Left lung (tissue), 10 donors: Measurements from ENCODE around the gene AUTS2. TPM values are rescaled to one million over a fixed set of nuclear protein-coding genes. Genes with fewer than 3 reads are reported as not detected.

Experiments used
- ATAC-seq: fragments of 200-7000 bp; cut with Tn5 transposase; one replicate; pipeline ENCODE4 v1.9.1; 2020; ENCODE audit warnings: moderate library complexity
- DNase-seq, 4 donors: peaks; one replicate each; pipeline ENCODE4 v3.0.0-alpha.2; 2013 to 2020
- H3K27ac ChIP-seq, 2 donors: fragments of 200-600 bp; sonication (generic) in 1 of 2; one replicate each; pipeline versions ENCODE4 v1.5.0 to v1.8.0; 2020 to 2021
- H3K27me3 ChIP-seq, 2 donors: fragments of 200-600 bp; sonication (generic) in 1 of 2; one replicate each; pipeline versions ENCODE4 v1.5.0 to v1.8.0; 2020 to 2021
- H3K36me3 ChIP-seq, 2 donors: fragments of 200-600 bp; sonication (generic) in 1 of 2; one replicate each; pipeline versions ENCODE4 v1.5.0 to v1.8.0; 2020 to 2021
- H3K4me1 ChIP-seq, 2 donors: fragments of 200-600 bp; one replicate each; pipeline ENCODE4 v1.8.0; 2021
- H3K4me3 ChIP-seq, 2 donors: fragments of 200-600 bp; sonication (generic) in 1 of 2; one replicate each; pipeline versions ENCODE4 v1.5.0 to v1.8.0; 2020 to 2021; ENCODE audit warnings: mild to moderate bottlenecking in 1 of 2
- H3K9me3 ChIP-seq, 2 donors: fragments of 200-600 bp; sonication (generic) in 1 of 2; one replicate each; pipeline versions ENCODE4 v1.5.0 to v1.8.0; 2020 to 2021
- intact Hi-C, 2 donors: fragments of 100-400 bp; cut with DNase I; formaldehyde crosslinking; loops; one replicate each; pipeline versions ENCODE4 v1.11.2 to v1.14.2; 2022
- polyA plus RNA-seq, 6 donors: library from polyadenylated mRNA; unstranded; fragments of 120-200 nt; gene quantifications; one replicate each; pipeline ENCODE4 v1.2.1, GENCODE V29; 2013; ENCODE audit not compliant: insufficient read length in 6 of 6
- total RNA-seq, 2 donors: library from RNA; stranded (reverse); fragmentation: NEBNext Ultra II Directional; extraction: Animal tissue kit (Norgen Biotek cat#: 25700); gene quantifications; one replicate each; pipeline ENCODE4 v1.2.1, GENCODE V29; 2021
- TF ChIP-seq, protein P1 (sequence below), 2 donors: fragments of 200-600 bp; sonication (generic) in 1 of 2; IDR thresholded peaks; one replicate each; pipeline versions ENCODE4 v1.5.0 to v1.8.0; 2021; ENCODE audit warnings: antibody characterized with exemption in 2 of 2
- donor health status: DM: no; HTN: yes; CAD: no.
- donor health status: DM: no; HTN: no; CAD: no.

Gene AUTS2
- total and polyA plus RNA-seq, 8 donors: 40.4 to 119 (median 103) TPM

DNA sequence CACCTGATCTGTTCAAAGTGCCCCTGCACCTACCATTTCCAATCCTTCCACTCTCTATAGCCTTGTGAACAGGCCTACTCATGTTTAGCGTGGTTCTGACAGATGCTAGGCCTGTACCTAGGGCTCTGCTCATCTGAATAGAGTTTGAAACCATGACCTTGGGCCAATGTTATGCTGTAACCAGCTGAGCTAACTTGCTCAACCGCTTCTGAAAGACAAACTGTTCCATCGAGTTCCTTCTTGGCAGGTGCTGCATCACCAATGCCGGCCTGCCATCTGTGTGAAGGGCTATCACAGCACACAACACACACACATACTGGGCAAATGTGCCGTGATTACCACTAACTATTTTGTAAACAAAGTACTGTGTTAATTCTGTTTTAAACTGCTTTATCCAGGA lies 1114.7 kb downstream of the AUTS2 start:
- intact Hi-C loops: no loop called here
- no peaks in the 10 kb centered on the region for H3K27me3 ChIP-seq
- no peak overlapping the region for H3K4me3 ChIP-seq
- peaks cover 0 to 8% of the 10 kb centered on the region in 2 donors for H3K9me3 ChIP-seq
- peaks cover 4 to 9% of the 10 kb centered on the region in 2 donors for H3K4me1 ChIP-seq
- no peaks in the 10 kb centered on the region for H3K36me3 ChIP-seq
- TF ChIP-seq, protein P1, sequence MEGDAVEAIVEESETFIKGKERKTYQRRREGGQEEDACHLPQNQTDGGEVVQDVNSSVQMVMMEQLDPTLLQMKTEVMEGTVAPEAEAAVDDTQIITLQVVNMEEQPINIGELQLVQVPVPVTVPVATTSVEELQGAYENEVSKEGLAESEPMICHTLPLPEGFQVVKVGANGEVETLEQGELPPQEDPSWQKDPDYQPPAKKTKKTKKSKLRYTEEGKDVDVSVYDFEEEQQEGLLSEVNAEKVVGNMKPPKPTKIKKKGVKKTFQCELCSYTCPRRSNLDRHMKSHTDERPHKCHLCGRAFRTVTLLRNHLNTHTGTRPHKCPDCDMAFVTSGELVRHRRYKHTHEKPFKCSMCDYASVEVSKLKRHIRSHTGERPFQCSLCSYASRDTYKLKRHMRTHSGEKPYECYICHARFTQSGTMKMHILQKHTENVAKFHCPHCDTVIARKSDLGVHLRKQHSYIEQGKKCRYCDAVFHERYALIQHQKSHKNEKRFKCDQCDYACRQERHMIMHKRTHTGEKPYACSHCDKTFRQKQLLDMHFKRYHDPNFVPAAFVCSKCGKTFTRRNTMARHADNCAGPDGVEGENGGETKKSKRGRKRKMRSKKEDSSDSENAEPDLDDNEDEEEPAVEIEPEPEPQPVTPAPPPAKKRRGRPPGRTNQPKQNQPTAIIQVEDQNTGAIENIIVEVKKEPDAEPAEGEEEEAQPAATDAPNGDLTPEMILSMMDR (IDR thresholded peaks at IDR 0.05): no peak
- no peak for DNase-seq
- no peak overlapping the region for H3K27ac ChIP-seq
- peak; percentile 36 for ATAC-seq

DNA sequence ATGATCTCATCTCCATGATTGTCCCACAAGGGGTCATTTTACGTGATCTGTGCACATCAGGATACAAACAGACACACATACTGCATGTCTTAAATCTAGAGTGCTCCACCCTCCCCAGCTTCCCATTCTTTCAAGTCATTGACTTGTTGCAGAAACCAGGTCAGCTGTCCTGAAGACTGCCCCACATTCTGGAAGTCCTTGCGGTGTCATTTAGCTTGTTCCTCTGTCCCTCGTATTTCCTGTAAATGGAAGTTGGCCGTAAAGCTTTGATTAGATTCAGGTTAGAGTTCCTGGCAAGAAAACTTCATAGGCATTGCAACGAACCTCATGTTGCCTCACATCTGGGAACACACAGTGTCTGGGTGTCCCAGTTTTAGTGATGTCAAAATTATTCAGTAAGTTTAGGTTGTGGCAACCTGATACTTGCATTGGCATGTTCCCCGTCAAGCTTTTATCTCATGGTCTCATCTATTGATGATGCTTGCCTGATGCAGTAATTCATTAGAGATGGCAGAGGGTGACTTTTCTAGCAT lies 1116.3 kb downstream of the AUTS2 start:
- Histone ChIP-seq H3K27me3 (no peaks in the 10 kb centered on the region), H3K27ac (no peak overlapping the region), H3K4me1 (peaks cover 3 to 7% of the 10 kb centered on the region in 2 donors), H3K9me3 (peaks cover 0 to 8% of the 10 kb centered on the region in 2 donors), H3K36me3 (no peaks in the 10 kb centered on the region), H3K4me3 (no peak overlapping the region)
- TF ChIP-seq, protein P1 (IDR thresholded peaks at IDR 0.05): no peak
- DNase-seq (no peak), ATAC-seq (no peak)
- intact Hi-C loops: no loop called here

DNA sequence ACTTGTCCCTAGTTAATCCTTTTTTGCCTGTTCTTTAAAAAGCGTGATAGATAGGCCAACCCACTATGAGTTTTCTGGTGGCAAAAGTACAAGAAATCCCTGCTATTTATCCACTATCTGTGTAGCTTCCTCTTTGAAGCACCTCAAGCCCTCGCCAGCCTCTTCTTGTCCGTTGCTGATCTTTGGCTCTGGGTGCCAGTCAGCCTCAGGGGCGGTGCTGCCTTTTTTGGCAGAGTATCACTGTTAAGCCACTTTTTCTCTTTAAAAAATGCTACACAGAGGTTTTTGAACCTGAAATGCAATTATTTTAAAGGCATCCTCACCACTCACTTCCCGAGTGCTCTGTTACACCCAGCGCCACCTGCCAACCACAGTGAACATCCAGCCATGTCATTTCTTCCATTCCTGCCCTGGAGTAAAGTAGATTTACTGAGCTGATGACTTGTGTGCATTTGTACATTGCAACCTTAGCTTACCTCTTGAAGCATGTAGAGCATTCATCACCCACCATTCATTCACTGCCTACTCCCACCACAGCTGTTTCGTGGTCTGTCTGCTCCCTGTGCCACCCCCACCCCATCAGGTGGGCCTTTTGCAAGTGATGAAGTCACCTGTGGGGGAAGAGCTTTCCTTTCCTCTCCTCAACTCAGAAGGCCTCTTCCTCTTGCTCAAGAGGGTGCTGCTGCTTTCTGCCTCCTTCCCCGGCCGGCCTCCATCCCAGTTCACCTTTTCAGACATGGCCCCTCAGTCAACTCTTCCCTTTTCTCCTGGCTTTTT lies 1119.5 kb downstream of the AUTS2 start:
- Histone ChIP-seq H3K4me3 (no peak overlapping the region), H3K27ac (no peak overlapping the region), H3K36me3 (no peaks in the 10 kb centered on the region), H3K4me1 (no peaks in the 10 kb centered on the region), H3K9me3 (peaks cover 0 to 8% of the 10 kb centered on the region in 2 donors), H3K27me3 (no peaks in the 10 kb centered on the region)
- ATAC-seq: no peak
- DNase-seq: no peak
- intact Hi-C loops: no loop called here
- TF ChIP-seq, protein P1 (IDR thresholded peaks at IDR 0.05): no peak

DNA sequence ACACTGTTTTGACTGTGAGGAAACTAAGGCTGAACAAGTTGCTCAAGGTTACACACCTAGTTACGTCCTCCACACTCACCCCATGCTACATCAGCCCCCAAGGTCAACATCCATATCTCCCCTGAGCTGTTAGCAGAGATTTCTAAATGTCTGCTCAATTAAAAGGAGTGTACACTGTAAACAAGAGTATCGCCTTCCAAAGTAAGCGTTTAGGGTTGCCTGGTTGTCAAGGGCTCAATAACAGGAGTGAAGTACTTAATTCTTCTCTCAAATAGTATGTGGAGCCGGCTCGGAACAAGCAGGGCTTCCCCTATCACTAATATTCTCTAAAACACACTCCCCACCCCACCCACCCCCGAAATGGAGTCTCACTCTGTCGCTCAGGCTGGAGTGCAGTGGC lies 1120.8 kb downstream of the AUTS2 start:
- intact Hi-C loops: no loop called here
- Histone ChIP-seq H3K27me3 (no peaks in the 10 kb centered on the region), H3K36me3 (no peaks in the 10 kb centered on the region), H3K27ac (no peak overlapping the region), H3K4me1 (no peaks in the 10 kb centered on the region), H3K4me3 (no peak overlapping the region), H3K9me3 (peaks cover 0 to 5% of the 10 kb centered on the region in 2 donors)
- TF ChIP-seq, protein P1 (IDR thresholded peaks at IDR 0.05): no peak
- DNase-seq (no peak), ATAC-seq (peak; percentile 68)

DNA sequence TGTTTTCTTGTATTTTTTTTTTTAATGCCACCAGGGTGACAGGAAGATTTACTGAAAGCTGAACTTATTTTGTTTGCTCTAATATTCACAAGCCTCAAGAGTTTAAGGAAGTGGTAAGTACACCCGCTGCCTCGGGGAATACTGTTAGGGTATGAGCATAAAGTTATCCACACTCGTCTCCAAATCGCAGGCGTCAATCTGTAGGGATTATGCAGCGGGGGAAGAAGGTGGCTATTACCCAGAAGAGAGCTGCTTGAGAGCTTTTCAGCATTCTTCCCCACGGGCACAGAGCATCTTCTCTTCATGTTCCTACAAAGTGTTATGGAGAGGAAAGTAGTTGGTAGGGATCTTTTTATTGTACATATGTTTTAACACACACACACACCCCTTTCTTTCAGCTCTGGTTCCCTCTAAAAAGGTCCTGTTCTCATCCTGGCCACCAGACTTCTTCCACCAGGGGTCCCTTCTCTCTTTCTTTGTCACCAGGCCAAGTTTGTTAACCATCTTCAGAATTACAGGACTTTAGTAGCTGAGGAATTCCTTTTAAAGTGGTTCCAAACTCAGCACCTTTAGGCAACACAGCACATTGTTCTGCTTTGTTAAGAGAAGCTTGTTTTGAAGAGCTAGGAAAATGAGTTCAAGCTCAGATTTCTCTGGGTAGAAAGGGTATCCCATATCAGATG lies 1122.1 kb downstream of the AUTS2 start:
- no peaks in the 10 kb centered on the region for H3K4me1 ChIP-seq
- TF ChIP-seq, protein P1 (IDR thresholded peaks at IDR 0.05): no peak
- no peak overlapping the region for H3K27ac ChIP-seq

More for the DNA sequence above, 1122.1 kb downstream of the AUTS2 start:
- H3K4me3 ChIP-seq: no peak overlapping the region
- no peaks in the 10 kb centered on the region for H3K27me3 ChIP-seq
- no peaks in the 10 kb centered on the region for H3K36me3 ChIP-seq
- DNase-seq (no peak), ATAC-seq (peak; percentile 34)
- no peaks in the 10 kb centered on the region for H3K9me3 ChIP-seq
- intact Hi-C loops: no loop called here
